Activated CD4-positive, alpha-beta T cell treated with anti-CD3 and anti-CD28 coated beads for 36 hours (primary cell): Measurements from ENCODE around the gene PRAME. TPM values are rescaled to one million over a fixed set of nuclear protein-coding genes. Genes with fewer than 3 reads are reported as not detected.

Source experiments
- ATAC-seq: fragments of 200-7000 bp; cut with Tn5 transposase; one replicate; pipeline ENCODE4 v1.10.0; 2021; ENCODE audit warnings: mild to moderate bottlenecking, moderate library complexity
- CTCF ChIA-PET: fragments of 350-600 bp; sonication (Branson Sonifier 250); formaldehyde crosslinking; loops from one replicate; lab custom pipeline; 2021; ENCODE audit warnings: antibody characterized with exemption; lab: Charles Lee
- POLR2A ChIA-PET: fragments of 350-600 bp; sonication (Branson Sonifier 250); formaldehyde crosslinking; loops from one replicate; lab custom pipeline; 2021; ENCODE audit warnings: antibody characterized with exemption, inconsistent platforms; lab: Charles Lee
- DNase-seq: peaks from one replicate; pipeline ENCODE4 v3.0.0-alpha.2; 2020
- H3K27ac Mint-ChIP-seq: one replicate; pipeline ENCODE4 v1.8.0; 2021; ENCODE audit warnings: mixed read lengths
- H3K27me3 Mint-ChIP-seq: one replicate; pipeline ENCODE4 v1.8.0; 2021; ENCODE audit warnings: mixed read lengths
- H3K36me3 Mint-ChIP-seq: one replicate; pipeline ENCODE4 v1.8.0; 2021; ENCODE audit warnings: low read depth, mixed read lengths
- H3K4me1 Mint-ChIP-seq: one replicate; pipeline ENCODE4 v1.8.0; 2021; ENCODE audit warnings: mixed read lengths
- H3K4me3 Mint-ChIP-seq: one replicate; pipeline ENCODE4 v1.8.0; 2021; ENCODE audit warnings: mild to moderate bottlenecking, moderate library complexity, mixed read lengths
- H3K9me3 Mint-ChIP-seq: one replicate; pipeline ENCODE4 v1.8.0; 2021; ENCODE audit warnings: low read depth, mixed read lengths
- intact Hi-C, 2 experiments: fragments of 100-400 bp; cut with DNase I in 1 of 2; cut with micrococcal nuclease in 1 of 2; formaldehyde crosslinking; loops; one replicate each; pipeline versions ENCODE4 v1.14.2 to v1.15.1; 2022 to 2024; cut with DNase I, micrococcal nuclease
- total RNA-seq, 2 experiments: library from RNA; stranded (reverse); gene quantifications; one replicate each; pipeline ENCODE4 v1.2.3, GENCODE V29; 2021

The PRAME gene
- total RNA-seq, 2 experiments from 2014 or later: 0.09 TPM; not detected in 1

GRCh38 chr22:22556995-22557925 is 1.8 kb downstream of the PRAME start:
- Mint-ChIP-seq H3K27me3 (no peaks in the 10 kb centered on the region), H3K4me3 (no peak overlapping the region), H3K36me3 (no peaks in the 10 kb centered on the region), H3K27ac (no peak overlapping the region), H3K4me1 (peaks cover 5% of the 10 kb centered on the region), H3K9me3 (no peaks in the 10 kb centered on the region)
- ATAC-seq (no peak), DNase-seq (no peak)
- ChIA-PET POLR2A (no interaction called here), CTCF (no interaction called here)
- intact Hi-C loops: loop anchor here in 1 of 2 experiments (10.0 kb wide), 1 partner anchor 92 kb away; no protein-coding TSS in a partner anchor

GRCh38 chr22:22556578-22556977 is 2.5 kb downstream of the PRAME start:
- POLR2A ChIA-PET: no interaction called here

GRCh38 chr22:22555596-22555995 is 3.5 kb downstream of the PRAME start:
- DNase-seq: no peak
- H3K4me3 Mint-ChIP-seq: no peak overlapping the region
- H3K4me1 Mint-ChIP-seq: peaks cover 5% of the 10 kb centered on the region
- H3K36me3 Mint-ChIP-seq: no peaks in the 10 kb centered on the region
- H3K27me3 Mint-ChIP-seq: no peaks in the 10 kb centered on the region
- intact Hi-C loops: loop anchor here in 1 of 2 experiments (10.0 kb wide), 1 partner anchor 91 kb away; no protein-coding TSS in a partner anchor
- POLR2A ChIA-PET: no interaction called here
- H3K27ac Mint-ChIP-seq: no peak overlapping the region
- CTCF ChIA-PET: no interaction called here
- ATAC-seq: no peak
- no peaks in the 10 kb centered on the region for H3K9me3 Mint-ChIP-seq

More at GRCh38 chr22:22556578-22556977, 2.5 kb downstream of the PRAME start:
- Mint-ChIP-seq H3K36me3 (no peaks in the 10 kb centered on the region), H3K27me3 (no peaks in the 10 kb centered on the region), H3K27ac (no peak overlapping the region), H3K4me3 (no peak overlapping the region), H3K4me1 (peaks cover 5% of the 10 kb centered on the region), H3K9me3 (no peaks in the 10 kb centered on the region)
- intact Hi-C loops: loop anchor here in 1 of 2 experiments (10.0 kb wide), 1 partner anchor 92 kb away; no protein-coding TSS in a partner anchor
- ATAC-seq (no peak), DNase-seq (no peak)
- CTCF ChIA-PET: no interaction called here

GRCh38 chr22:22554587-22555284 is 4.3 kb downstream of the PRAME start:
- H3K4me1 Mint-ChIP-seq: peaks cover 5% of the 10 kb centered on the region
- POLR2A ChIA-PET: no interaction called here

GRCh38 chr22:22553735-22554586 is 5.1 kb downstream of the PRAME start:
- H3K9me3 Mint-ChIP-seq: no peaks in the 10 kb centered on the region
- ATAC-seq: no peak

More at GRCh38 chr22:22554587-22555284, 4.3 kb downstream of the PRAME start:
- no peaks in the 10 kb centered on the region for H3K9me3 Mint-ChIP-seq
- CTCF ChIA-PET: interaction anchor here (0.7 to 1.5 kb wide), 5 partner anchors 22 to 549 kb away, joined by 3 to 8 read pairs (median 3); no protein-coding TSS in a partner anchor
- DNase-seq (no peak), ATAC-seq (no peak)
- intact Hi-C loops: loop anchor here in 1 of 2 experiments (10.0 kb wide), 1 partner anchor 90 kb away; no protein-coding TSS in a partner anchor
- no peak overlapping the region for H3K27ac Mint-ChIP-seq
- H3K36me3 Mint-ChIP-seq: no peaks in the 10 kb centered on the region
- no peak overlapping the region for H3K4me3 Mint-ChIP-seq
- H3K27me3 Mint-ChIP-seq: no peaks in the 10 kb centered on the region

GRCh38 chr22:22553141-22553540 is 5.9 kb downstream of the PRAME start:
- intact Hi-C loops: loop anchor here in 1 of 2 experiments (10.0 kb wide), 1 partner anchor 88 kb away; no protein-coding TSS in a partner anchor
- DNase-seq (no peak), ATAC-seq (no peak)
- POLR2A ChIA-PET: no interaction called here
- Mint-ChIP-seq H3K9me3 (no peaks in the 10 kb centered on the region), H3K27me3 (no peaks in the 10 kb centered on the region), H3K36me3 (no peaks in the 10 kb centered on the region), H3K4me3 (no peak overlapping the region), H3K27ac (no peak overlapping the region), H3K4me1 (no peaks in the 10 kb centered on the region)
- CTCF ChIA-PET: interaction anchor here (0.8 kb wide), 1 partner anchor 342 kb away, joined by 5 read pairs; no protein-coding TSS in a partner anchor

More at GRCh38 chr22:22553735-22554586, 5.1 kb downstream of the PRAME start:
- no peak for DNase-seq
- H3K4me3 Mint-ChIP-seq: no peak overlapping the region
- no peak overlapping the region for H3K27ac Mint-ChIP-seq
- H3K36me3 Mint-ChIP-seq: no peaks in the 10 kb centered on the region
- CTCF ChIA-PET: interaction anchor here (0.7 to 1.5 kb wide), 5 partner anchors 21 to 550 kb away, joined by 3 to 8 read pairs (median 3); no protein-coding TSS in a partner anchor
- no peaks in the 10 kb centered on the region for H3K27me3 Mint-ChIP-seq
- H3K4me1 Mint-ChIP-seq: peaks cover 1% of the 10 kb centered on the region
- intact Hi-C loops: loop anchor here in 1 of 2 experiments (10.0 kb wide), 1 partner anchor 89 kb away; no protein-coding TSS in a partner anchor
- POLR2A ChIA-PET: no interaction called here

- ChIA-PET POLR2A (no interaction called here), CTCF (interaction anchor here (0.8 kb wide), 1 partner anchor 342 kb away, joined by 5 read pairs; no protein-coding TSS in a partner anchor)
- Mint-ChIP-seq H3K4me1 (no peaks in the 10 kb centered on the region), H3K27ac (no peak overlapping the region), H3K4me3 (no peak overlapping the region), H3K36me3 (no peaks in the 10 kb centered on the region), H3K9me3 (no peaks in the 10 kb centered on the region), H3K27me3 (no peaks in the 10 kb centered on the region)
- intact Hi-C loops: loop anchor here in 1 of 2 experiments (10.0 kb wide), 1 partner anchor 88 kb away; no protein-coding TSS in a partner anchor
- ATAC-seq: no peak
- DNase-seq: no peak
Measured at GRCh38 chr22:22552630-22553029, 6.4 kb downstream of the PRAME start.

- H3K4me3 Mint-ChIP-seq: no peak overlapping the region
- H3K4me1 Mint-ChIP-seq: no peaks in the 10 kb centered on the region
- ChIA-PET CTCF (interaction anchor here (1.1 to 1.4 kb wide), 2 partner anchors 9 to 37 kb away, joined by 3 to 5 read pairs; partner anchors contain the start of gene PRAME), POLR2A (no interaction called here)
- no peaks in the 10 kb centered on the region for H3K27me3 Mint-ChIP-seq
- ATAC-seq (no peak), DNase-seq (no peak)
- intact Hi-C loops: loop anchor here in 1 of 2 experiments (10.0 kb wide), 1 partner anchor 86 kb away; no protein-coding TSS in a partner anchor
- no peaks in the 10 kb centered on the region for H3K9me3 Mint-ChIP-seq
- no peak overlapping the region for H3K27ac Mint-ChIP-seq
- H3K36me3 Mint-ChIP-seq: no peaks in the 10 kb centered on the region
Measured at GRCh38 chr22:22550789-22551434, 8.2 kb downstream of the PRAME start.

GRCh38 chr22:22548910-22549309 is 10.2 kb downstream of the PRAME start:
- intact Hi-C loops: no loop called here
- CTCF ChIA-PET: interaction anchor here (1.0 to 1.1 kb wide), 2 partner anchors 37 to 43 kb away, joined by 3 to 4 read pairs; no protein-coding TSS in a partner anchor
- Mint-ChIP-seq H3K27me3 (no peaks in the 10 kb centered on the region), H3K4me3 (no peak overlapping the region), H3K36me3 (no peaks in the 10 kb centered on the region), H3K4me1 (no peaks in the 10 kb centered on the region), H3K27ac (no peak overlapping the region), H3K9me3 (no peaks in the 10 kb centered on the region)
- DNase-seq (no peak), ATAC-seq (no peak)
- POLR2A ChIA-PET: no interaction called here

GRCh38 chr22:22548317-22548716 is 10.7 kb downstream of the PRAME start:
- ChIA-PET POLR2A (no interaction called here), CTCF (interaction anchor here (1.1 kb wide), 1 partner anchor 38 kb away, joined by 3 read pairs; no protein-coding TSS in a partner anchor)
- no peak for DNase-seq
- H3K4me3 Mint-ChIP-seq: no peak overlapping the region
- no peaks in the 10 kb centered on the region for H3K36me3 Mint-ChIP-seq
- no peak overlapping the region for H3K27ac Mint-ChIP-seq
- no peaks in the 10 kb centered on the region for H3K4me1 Mint-ChIP-seq
- intact Hi-C loops: no loop called here
- H3K27me3 Mint-ChIP-seq: no peaks in the 10 kb centered on the region
- ATAC-seq: no peak
- H3K9me3 Mint-ChIP-seq: no peaks in the 10 kb centered on the region
